Ramos (cell line): ENCODE results near the gene TRIM3.

Source experiments
- in situ Hi-C: fragments of 300-500 bp; cut with MboI; formaldehyde crosslinking; loops from one replicate; pipeline ENCODE4 v1.14.3; 2022; ENCODE audit warnings: low sequenced_read_pairs; ENCODE audit not compliant: unreplicated experiment

TRIM3 gene

GRCh38 chr11:6442441-6442840 lies 31.3 kb downstream of the TRIM3 start:
- in situ Hi-C loops = loop anchor here (5.0 kb wide), 1 partner anchor 60 kb away; no protein-coding TSS in a partner anchor

DNA sequence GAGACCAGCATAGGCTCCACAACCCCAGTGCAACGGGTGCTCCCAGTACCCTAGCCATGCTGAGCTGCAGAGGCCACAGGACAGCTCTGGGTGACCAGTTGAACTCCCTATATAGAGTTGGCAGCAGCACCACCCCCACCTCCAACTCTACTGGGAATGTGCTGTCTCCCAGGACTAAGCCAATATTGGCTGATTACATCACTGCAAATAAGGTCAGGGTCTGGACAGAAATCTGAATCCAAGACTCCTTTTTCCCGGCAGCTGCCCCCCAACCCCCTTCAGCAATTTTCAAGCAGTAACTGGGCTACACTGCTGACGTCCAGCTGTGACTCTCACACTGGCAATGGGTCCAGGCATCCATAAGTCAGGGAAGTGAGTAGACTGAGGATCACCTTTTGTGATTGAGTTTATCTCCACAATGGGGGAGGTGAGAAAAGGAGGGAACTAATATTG lies 32.8 kb downstream of the TRIM3 start, which contains the start of gene HPX:
TSS of gene HPX (minus strand) at position 82 of the 453 bp plus-strand sequence. CDS start at position 58, 24 bp downstream.
- in situ Hi-C loops = loop anchor here (5.0 kb wide), 1 partner anchor 59 kb away; no protein-coding TSS in a partner anchor

GRCh38 chr11:6438979-6439571 lies 34.7 kb downstream of the TRIM3 start:
- in situ Hi-C loops = no loop called here

- in situ Hi-C loops = no loop called here
These were observed 35.7 kb downstream of the TRIM3 start for GRCh38 chr11:6437993-6438392.

DNA sequence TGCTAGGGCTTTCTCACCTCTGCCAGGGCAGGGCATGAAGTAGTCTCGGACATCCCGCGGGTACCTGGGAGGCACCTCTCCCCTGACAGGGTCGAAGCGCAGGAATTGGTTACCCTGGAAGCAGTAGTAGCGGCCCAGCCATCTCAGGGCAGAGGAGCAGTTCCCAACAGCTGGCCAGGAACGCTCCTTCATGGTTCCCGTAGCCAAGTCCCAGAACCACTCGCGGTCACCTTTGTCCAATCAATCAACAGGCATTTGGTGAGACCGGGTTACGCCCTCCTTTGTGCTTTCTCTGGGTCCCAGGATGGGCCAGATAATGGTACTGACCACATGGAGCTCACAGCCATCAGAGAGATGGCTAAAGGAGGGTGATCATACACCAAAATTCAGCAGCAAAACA lies 36.3 kb downstream of the TRIM3 start:
- in situ Hi-C loops = no loop called here

DNA sequence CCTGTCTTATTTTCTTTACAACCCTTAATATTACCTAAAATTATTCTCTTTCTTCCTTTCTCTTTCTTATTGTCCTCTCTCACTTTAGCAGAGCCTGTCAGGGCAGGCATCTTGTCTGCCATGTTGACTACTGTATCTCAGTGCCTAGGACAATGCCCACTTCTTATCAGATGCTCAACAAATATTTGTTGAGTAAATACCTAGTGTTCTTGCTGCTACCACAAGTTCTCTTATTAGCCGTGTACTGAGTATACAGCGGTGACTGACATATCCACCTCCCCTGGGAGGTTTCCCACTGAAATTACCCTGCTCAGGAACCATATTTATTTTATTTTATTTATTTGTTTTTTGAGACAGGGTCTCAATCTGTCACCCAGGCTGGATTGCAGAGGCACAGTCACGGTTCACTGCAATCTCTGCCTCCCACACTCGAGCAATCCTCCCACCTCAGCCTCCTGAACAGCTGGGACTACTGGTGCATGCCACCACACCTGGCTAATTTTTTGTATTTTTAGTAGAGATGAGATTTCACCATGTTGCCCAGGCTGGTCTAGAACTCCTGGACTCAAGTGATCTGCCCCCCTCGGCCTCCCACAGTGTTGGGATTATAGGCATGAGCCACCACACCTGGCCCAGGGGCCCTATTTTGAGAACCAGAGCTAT lies 39.6 kb downstream of the TRIM3 start:
- in situ Hi-C loops = no loop called here

GRCh38 chr11:6431861-6432260 lies 41.9 kb downstream of the TRIM3 start:
- in situ Hi-C loops = no loop called here

DNA sequence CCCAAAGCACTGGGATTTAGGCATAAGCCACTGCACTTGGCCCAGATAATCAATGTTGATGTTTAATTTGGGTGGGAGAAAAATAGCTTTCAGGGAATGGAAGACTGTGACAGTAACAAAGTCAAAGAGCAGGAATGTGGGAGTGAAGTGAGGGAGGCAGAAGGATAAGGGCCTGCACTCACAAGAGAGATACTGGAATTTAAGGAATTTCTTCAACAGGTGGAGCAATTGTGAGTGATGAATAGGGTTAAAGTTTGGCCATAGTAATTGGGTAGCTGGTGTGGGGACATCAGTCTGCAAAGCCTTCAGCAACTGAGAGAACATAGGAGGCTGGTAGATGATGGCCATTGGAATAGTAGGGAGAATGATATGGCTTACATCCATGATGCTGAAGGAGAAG lies 46.2 kb downstream of the TRIM3 start:
- in situ Hi-C loops = no loop called here

DNA sequence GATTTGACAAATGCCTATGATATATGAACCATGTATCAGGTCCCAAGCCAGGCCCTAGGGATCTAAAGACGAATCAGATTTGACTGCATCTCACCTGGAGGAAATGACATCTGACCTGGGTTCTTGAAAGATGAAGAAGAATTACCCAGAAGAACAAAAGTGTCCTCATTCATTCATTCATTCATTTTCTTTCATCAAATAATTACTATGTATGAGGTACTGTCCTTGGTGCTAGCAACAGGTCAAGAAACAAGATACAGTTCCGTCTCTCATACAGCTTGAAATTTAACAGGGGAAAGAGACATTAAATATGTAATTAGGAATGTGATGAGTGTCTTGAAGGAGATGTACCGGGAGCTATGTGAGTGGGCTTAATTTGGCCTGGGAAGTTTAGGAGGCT lies 53.1 kb downstream of the TRIM3 start:
- in situ Hi-C loops = no loop called here

GRCh38 chr11:6419009-6419631 lies 54.6 kb downstream of the TRIM3 start, which contains the start of gene APBB1:
APBB1 (minus strand) TSS chr11:6419094; CDS start chr11:6411347, 7,747 bp downstream.
- in situ Hi-C loops = no loop called here

- in situ Hi-C loops = no loop called here
These were observed 55.2 kb downstream of the TRIM3 start for GRCh38 chr11:6418557-6419008.

- in situ Hi-C loops = no loop called here
These were observed 55.7 kb downstream of the TRIM3 start for GRCh38 chr11:6417907-6418556.

DNA sequence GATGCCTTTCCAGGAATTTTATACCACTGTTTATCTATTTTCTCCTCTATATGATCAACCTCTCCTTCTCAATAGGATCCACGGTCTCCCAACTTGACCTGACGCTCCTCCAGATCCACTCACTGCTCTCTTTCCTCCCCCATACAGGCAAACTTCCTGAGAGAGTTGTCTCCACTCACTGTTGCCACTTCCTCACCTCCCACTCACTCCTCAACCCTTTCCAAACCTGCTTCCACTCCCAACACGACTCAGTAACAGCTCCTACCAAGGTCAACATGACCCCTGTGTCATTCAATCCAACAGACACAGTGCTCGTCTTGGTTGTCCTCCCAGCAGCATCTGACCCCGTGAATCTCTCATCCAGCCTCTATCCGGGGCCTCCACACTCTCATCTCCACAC lies 57.9 kb downstream of the TRIM3 start:
- in situ Hi-C loops = no loop called here

DNA sequence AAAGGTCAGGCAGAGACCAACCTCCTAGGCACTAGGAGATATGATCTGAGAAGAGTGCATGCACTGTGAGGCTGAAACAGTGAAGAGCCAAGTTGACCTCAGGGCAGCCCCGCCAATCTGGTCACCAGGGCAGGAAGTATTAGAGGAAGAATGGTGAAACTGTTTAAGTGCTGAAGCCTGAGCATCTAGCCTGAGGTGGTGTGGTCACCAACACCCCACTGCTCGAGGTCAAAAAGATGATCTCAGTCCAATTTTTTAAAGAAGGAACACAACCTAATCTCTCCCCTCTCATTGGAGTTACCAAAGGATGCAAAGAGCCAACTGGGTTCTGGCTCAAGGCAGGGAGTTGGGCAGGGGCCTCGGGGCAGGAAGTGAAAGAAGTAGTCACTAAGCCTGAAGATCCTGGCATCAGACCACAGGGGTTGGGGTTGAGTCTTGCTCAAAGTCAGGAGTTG lies 58.8 kb downstream of the TRIM3 start:
- in situ Hi-C loops = no loop called here

DNA sequence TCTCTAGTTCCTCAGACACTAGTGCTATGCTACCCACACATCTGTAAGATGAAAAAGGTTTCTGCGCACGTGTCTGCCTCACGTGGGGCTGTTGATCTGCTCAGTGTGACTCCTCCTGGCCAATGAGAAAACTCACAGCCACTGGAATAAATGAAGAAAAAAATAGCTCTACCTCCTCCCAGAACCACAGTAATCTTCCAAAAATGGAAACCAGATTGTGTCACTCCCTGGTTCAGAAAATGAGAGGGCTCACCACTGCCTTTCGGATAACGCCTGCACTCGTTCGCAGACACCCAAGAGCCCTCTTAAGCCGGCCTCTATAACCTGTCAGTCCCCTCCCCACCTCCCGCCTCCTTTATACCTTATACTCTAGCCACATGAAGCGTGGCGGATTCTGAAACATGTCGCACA lies 59.9 kb downstream of the TRIM3 start:
- in situ Hi-C loops = no loop called here

GRCh38 chr11:6411594-6412031 lies 62.1 kb downstream of the TRIM3 start:
- in situ Hi-C loops = no loop called here

- in situ Hi-C loops = no loop called here
These were observed 62.9 kb downstream of the TRIM3 start for GRCh38 chr11:6410695-6411430.

DNA sequence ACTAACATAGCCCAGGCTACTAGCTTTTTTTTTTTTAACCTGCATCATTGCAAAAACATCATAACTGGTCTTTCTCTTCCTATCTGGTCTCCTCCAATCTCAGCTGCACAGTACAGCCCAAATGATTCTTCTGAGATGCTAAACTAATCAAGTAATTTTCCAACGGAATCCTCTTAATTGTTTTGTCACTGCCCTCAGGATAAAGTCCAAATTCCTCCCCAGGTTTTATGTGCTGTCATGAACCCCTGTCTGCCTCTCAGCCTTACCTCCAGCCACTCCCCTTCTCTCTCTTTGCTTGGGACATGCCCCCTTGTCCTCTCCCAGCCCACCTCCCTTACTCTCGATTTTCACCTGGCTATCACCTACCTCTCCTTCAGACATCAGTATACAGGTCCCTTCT lies 67.4 kb downstream of the TRIM3 start:
- in situ Hi-C loops = no loop called here

GRCh38 chr11:6405846-6406245 lies 67.9 kb downstream of the TRIM3 start:
- in situ Hi-C loops = no loop called here
